ENCODE results near the gene IQUB. TPM values are rescaled to one million over a fixed set of nuclear protein-coding genes. Genes with fewer than 3 reads are reported as not detected.

IQUB gene
- polyA plus RNA-seq, 1 experiment, result 0.02 TPM

GRCh38 chr7:123579416-123579815 lies 45.0 kb upstream of the IQUB start:
- TF ChIP-seq CTCF (IDR thresholded peaks at IDR 0.05; ENCODE audit: insufficient read depth, low read depth, low read length), result no peak
- Histone ChIP-seq H3K4me3 (ENCODE audit: low read depth, low read length) (no peak overlapping the region), H3K27me3 (ENCODE audit: control insufficient read depth, insufficient read depth, low read length) (no peaks in the 10 kb centered on the region; the same call in 1 of the 2 replicates), H3K36me3 (ENCODE audit: control insufficient read depth, insufficient read depth, low read length) (no peaks in the 10 kb centered on the region)
- CTCF ChIA-PET, result interaction anchor here (1.6 kb wide), 1 partner anchor 286 kb away, joined by 3 read pairs; no protein-coding TSS in a partner anchor
- POLR2A ChIA-PET, result no interaction called here
- DNase-seq (ENCODE audit: low read depth), result no peak

- H3K36me3 ChIP-seq (ENCODE audit: control insufficient read depth, insufficient read depth, low read length), result no peaks in the 10 kb centered on the region
- ChIA-PET CTCF (no interaction called here), POLR2A (no interaction called here)
- TF ChIP-seq CTCF (IDR thresholded peaks at IDR 0.05; ENCODE audit: insufficient read depth, low read depth, low read length), result no peak
- no peaks in the 10 kb centered on the region for H3K27me3 ChIP-seq (ENCODE audit: control insufficient read depth, insufficient read depth, low read length)
- DNase-seq (ENCODE audit: low read depth), result no peak
- no peak overlapping the region for H3K4me3 ChIP-seq (ENCODE audit: low read depth, low read length)
These were observed 39.6 kb upstream of the IQUB start for GRCh38 chr7:123573896-123574467.

- no peaks in the 10 kb centered on the region for H3K27me3 ChIP-seq (ENCODE audit: control insufficient read depth, insufficient read depth, low read length)
- ChIA-PET CTCF (no interaction called here), POLR2A (no interaction called here)
- TF ChIP-seq CTCF (IDR thresholded peaks at IDR 0.05; ENCODE audit: insufficient read depth, low read depth, low read length), result no peak
- H3K4me3 ChIP-seq (ENCODE audit: low read depth, low read length), result no peak overlapping the region
- DNase-seq (ENCODE audit: low read depth), result no peak
- no peaks in the 10 kb centered on the region for H3K36me3 ChIP-seq (ENCODE audit: control insufficient read depth, insufficient read depth, low read length)
These were observed 38.9 kb upstream of the IQUB start for GRCh38 chr7:123573341-123573740.

- ChIA-PET POLR2A (no interaction called here), CTCF (no interaction called here)
- Histone ChIP-seq H3K36me3 (ENCODE audit: control insufficient read depth, insufficient read depth, low read length) (no peaks in the 10 kb centered on the region), H3K4me3 (ENCODE audit: low read depth, low read length) (no peak overlapping the region), H3K27me3 (ENCODE audit: control insufficient read depth, insufficient read depth, low read length) (no peaks in the 10 kb centered on the region)
- no peak for DNase-seq (ENCODE audit: low read depth)
- TF ChIP-seq CTCF (IDR thresholded peaks at IDR 0.05; ENCODE audit: insufficient read depth, low read depth, low read length), result no peak
These were observed 37.3 kb upstream of the IQUB start for GRCh38 chr7:123571684-123572083.

GRCh38 chr7:123571187-123571586 lies 36.8 kb upstream of the IQUB start:
- no peaks in the 10 kb centered on the region for H3K36me3 ChIP-seq (ENCODE audit: control insufficient read depth, insufficient read depth, low read length)
- no peak for DNase-seq (ENCODE audit: low read depth)
- ChIA-PET POLR2A (no interaction called here), CTCF (interaction anchor here (1.7 kb wide), 1 partner anchor 10 kb away, joined by 3 read pairs; no protein-coding TSS in a partner anchor)
- no peak for TF ChIP-seq CTCF (IDR thresholded peaks at IDR 0.05; ENCODE audit: insufficient read depth, low read depth, low read length)
- H3K27me3 ChIP-seq (ENCODE audit: control insufficient read depth, insufficient read depth, low read length), result no peaks in the 10 kb centered on the region
- H3K4me3 ChIP-seq (ENCODE audit: low read depth, low read length), result no peak overlapping the region

Measured in BJ (cell line).